ENCODE results near the gene SLC25A30. TPM values are rescaled to one million over a fixed set of nuclear protein-coding genes. Genes with fewer than 3 reads are reported as not detected.

SLC25A30 gene
- total and polyA plus RNA-seq, 9 of the 15 experiments (the other 6 are each of a cell fraction or from before 2014, with no cell fraction given), result 1.1 to 11.1 (median 5.6) TPM

DNA sequence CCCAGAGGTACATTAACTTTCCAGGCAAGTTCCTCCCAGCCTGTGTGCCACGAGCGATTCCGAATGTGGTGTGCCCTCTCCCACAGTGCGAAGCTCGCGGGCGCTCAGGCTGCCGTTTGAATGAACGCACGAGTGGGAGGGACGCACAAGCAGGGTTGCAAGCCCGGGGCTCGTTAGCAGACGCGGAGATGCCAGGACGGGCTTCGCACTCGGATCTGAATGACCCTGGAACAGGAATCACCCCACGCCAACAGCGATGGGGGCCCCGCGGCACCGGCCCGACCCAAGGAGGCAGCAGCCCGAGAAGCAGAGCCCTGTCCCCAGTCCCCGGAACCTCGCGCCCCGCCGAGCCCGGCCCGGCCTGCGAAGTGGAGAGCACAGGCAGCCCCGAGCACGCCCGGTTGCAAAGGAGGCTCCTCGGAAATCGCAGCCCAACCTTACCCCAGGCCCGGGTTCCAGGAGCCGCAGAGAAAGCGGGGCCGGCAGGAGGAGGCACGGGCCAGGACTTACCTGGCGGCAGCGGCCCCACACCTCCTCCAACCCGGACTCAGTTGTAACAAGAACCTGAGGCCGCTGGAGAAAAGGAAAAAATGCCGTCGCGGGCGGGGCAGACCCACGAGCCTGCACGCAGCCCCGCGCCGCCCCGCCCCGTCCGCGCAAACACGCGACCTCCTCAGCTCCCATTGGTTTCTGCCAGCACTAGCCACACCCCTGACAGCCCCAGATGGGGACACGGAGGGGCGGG is at the start of gene SLC25A30 (continued):
- TF ChIP-seq, protein P1, sequence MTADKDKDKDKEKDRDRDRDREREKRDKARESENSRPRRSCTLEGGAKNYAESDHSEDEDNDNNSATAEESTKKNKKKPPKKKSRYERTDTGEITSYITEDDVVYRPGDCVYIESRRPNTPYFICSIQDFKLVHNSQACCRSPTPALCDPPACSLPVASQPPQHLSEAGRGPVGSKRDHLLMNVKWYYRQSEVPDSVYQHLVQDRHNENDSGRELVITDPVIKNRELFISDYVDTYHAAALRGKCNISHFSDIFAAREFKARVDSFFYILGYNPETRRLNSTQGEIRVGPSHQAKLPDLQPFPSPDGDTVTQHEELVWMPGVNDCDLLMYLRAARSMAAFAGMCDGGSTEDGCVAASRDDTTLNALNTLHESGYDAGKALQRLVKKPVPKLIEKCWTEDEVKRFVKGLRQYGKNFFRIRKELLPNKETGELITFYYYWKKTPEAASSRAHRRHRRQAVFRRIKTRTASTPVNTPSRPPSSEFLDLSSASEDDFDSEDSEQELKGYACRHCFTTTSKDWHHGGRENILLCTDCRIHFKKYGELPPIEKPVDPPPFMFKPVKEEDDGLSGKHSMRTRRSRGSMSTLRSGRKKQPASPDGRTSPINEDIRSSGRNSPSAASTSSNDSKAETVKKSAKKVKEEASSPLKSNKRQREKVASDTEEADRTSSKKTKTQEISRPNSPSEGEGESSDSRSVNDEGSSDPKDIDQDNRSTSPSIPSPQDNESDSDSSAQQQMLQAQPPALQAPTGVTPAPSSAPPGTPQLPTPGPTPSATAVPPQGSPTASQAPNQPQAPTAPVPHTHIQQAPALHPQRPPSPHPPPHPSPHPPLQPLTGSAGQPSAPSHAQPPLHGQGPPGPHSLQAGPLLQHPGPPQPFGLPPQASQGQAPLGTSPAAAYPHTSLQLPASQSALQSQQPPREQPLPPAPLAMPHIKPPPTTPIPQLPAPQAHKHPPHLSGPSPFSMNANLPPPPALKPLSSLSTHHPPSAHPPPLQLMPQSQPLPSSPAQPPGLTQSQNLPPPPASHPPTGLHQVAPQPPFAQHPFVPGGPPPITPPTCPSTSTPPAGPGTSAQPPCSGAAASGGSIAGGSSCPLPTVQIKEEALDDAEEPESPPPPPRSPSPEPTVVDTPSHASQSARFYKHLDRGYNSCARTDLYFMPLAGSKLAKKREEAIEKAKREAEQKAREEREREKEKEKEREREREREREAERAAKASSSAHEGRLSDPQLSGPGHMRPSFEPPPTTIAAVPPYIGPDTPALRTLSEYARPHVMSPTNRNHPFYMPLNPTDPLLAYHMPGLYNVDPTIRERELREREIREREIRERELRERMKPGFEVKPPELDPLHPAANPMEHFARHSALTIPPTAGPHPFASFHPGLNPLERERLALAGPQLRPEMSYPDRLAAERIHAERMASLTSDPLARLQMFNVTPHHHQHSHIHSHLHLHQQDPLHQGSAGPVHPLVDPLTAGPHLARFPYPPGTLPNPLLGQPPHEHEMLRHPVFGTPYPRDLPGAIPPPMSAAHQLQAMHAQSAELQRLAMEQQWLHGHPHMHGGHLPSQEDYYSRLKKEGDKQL (CRISPR knock-in tag; IDR thresholded peaks at IDR 0.05; ENCODE audit: borderline replicate concordance), result no peak
- TF ChIP-seq ZKSCAN1 (IDR thresholded peaks at IDR 0.05; ENCODE audit: low read depth, low read length) (no peak), SUPT5H (IDR thresholded peaks at IDR 0.05) (no peak), CHD4 (IDR thresholded peaks at IDR 0.05; ENCODE audit: insufficient read depth, insufficient replicate concordance, low read depth, low read length, poor library complexity, severe bottlenecking) (no peak), ZC3H11A (IDR thresholded peaks at IDR 0.05; ENCODE audit: low read depth, low read length) (no peak), SMAD4 (CRISPR knock-in tag; conservative IDR thresholded peaks at IDR 0.05) (no peak), ZNF583 (CRISPR knock-in tag; IDR thresholded peaks at IDR 0.05) (no peak), ZNF644 (tag; IDR thresholded peaks at IDR 0.05; ENCODE audit: low read depth) (no peak), SAP30 (IDR thresholded peaks at IDR 0.05; ENCODE audit: borderline replicate concordance, insufficient read depth, low read depth, low read length, poor library complexity, severe bottlenecking) (peak; percentile 31), SP2 (IDR thresholded peaks at IDR 0.05; ENCODE audit: extremely low read depth, low read depth, low read length, poor library complexity, severe bottlenecking) (no peak), SRSF3 (IDR thresholded peaks at IDR 0.05; ENCODE audit: insufficient read depth, low read length) (no peak), CXXC5 (CRISPR knock-in tag; IDR thresholded peaks at IDR 0.05) (peak; percentile 88), RBBP5 (IDR thresholded peaks at IDR 0.05; ENCODE audit: borderline replicate concordance, insufficient read depth, low read length, poor library complexity, severe bottlenecking) (peak; percentile 76), U2AF2 (optimal IDR thresholded peaks at IDR 0.05; ENCODE audit: low read depth, low read length) (no peak)
- TF ChIP-seq, protein P2, sequence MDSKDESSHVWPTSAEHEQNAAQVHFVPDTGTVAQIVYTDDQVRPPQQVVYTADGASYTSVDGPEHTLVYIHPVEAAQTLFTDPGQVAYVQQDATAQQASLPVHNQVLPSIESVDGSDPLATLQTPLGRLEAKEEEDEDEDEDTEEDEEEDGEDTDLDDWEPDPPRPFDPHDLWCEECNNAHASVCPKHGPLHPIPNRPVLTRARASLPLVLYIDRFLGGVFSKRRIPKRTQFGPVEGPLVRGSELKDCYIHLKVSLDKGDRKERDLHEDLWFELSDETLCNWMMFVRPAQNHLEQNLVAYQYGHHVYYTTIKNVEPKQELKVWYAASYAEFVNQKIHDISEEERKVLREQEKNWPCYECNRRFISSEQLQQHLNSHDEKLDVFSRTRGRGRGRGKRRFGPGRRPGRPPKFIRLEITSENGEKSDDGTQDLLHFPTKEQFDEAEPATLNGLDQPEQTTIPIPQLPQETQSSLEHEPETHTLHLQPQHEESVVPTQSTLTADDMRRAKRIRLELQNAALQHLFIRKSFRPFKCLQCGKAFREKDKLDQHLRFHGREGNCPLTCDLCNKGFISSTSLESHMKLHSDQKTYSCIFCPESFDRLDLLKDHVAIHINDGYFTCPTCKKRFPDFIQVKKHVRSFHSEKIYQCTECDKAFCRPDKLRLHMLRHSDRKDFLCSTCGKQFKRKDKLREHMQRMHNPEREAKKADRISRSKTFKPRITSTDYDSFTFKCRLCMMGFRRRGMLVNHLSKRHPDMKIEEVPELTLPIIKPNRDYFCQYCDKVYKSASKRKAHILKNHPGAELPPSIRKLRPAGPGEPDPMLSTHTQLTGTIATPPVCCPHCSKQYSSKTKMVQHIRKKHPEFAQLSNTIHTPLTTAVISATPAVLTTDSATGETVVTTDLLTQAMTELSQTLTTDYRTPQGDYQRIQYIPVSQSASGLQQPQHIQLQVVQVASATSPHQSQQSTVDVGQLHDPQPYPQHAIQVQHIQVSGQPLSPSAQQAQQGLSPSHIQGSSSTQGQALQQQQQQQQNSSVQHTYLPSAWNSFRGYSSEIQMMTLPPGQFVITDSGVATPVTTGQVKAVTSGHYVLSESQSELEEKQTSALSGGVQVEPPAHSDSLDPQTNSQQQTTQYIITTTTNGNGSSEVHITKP (IDR thresholded peaks at IDR 0.05; ENCODE audit: partially characterized antibody), result peak; percentile 16
- TF ChIP-seq, protein P3, sequence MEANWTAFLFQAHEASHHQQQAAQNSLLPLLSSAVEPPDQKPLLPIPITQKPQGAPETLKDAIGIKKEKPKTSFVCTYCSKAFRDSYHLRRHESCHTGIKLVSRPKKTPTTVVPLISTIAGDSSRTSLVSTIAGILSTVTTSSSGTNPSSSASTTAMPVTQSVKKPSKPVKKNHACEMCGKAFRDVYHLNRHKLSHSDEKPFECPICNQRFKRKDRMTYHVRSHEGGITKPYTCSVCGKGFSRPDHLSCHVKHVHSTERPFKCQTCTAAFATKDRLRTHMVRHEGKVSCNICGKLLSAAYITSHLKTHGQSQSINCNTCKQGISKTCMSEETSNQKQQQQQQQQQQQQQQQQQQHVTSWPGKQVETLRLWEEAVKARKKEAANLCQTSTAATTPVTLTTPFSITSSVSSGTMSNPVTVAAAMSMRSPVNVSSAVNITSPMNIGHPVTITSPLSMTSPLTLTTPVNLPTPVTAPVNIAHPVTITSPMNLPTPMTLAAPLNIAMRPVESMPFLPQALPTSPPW (CRISPR knock-in tag; IDR thresholded peaks at IDR 0.05), result peak; percentile 75

Data from K562 (cell line).